Measurements from ENCODE around the gene ANKRD44. TPM values are rescaled to one million over a fixed set of nuclear protein-coding genes. Genes with fewer than 3 reads are reported as not detected.
"Not testable (repeated sequence)": the region's sequence is repeated elsewhere in the genome, so short reads cannot be mapped to it uniquely, and the experiment has no call there.

Gene ANKRD44
- polyA plus RNA-seq, 5 donors = 20.4 to 36.3 (median 25.8) TPM

DNA sequence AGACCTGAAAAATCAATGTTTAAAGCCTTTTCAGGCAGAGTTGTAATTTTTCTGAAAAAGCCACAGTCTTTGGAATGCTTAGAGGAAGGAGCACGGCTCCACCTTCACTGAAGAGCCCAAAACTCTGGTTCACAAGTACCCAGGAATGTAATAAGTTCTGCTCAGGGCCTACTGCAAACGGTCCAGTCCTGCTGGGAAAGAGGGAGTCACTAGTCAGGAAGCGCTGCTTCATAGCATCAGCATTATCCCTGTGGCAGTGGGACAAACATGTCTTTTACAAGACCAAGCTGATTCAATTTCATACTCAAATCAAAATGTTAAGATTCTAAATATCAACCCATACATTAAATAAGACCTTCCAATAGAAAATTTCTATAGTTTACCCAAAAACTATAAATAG, 231.2 kb downstream of the ANKRD44 start:
- DNase-seq = no peak

DNA sequence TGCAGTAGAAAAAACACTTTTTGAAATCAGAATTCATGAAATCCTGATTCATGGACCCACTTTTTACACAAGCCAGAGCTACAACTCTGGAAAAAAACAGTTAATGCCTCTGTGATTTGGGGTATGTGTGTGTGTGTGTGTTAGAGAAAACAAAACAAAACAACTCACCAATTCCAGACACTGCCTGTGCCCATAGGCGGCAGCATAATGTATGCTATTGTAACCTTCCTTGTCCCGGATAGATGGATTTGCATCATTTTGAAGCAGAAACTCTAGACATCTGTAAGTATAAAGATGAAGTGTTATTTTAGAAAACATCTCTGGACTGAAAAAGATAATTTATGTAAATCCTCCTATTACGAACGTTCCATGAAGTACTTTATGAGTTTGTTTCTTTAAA, 232.0 kb downstream of the ANKRD44 start:
- DNase-seq = no peak

DNA sequence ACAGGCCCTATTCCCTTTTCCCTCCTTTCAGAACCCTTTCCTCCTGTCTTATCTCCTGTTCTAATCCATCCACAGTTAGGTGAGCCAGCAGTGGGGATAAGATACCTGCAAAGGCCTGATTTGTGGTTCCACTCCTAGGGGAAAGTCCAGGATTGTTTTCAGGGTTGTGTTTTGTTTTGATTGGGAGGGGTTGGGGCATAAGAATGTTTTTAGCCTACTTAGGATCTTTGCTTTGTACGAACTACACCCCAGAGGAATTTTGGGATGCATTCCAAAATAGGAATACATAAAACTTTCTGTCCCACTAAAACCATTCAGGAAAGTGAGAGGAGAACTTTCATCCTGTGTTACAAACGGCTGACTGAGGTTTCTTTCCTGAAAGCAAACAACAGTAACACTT, 233.2 kb downstream of the ANKRD44 start:
- DNase-seq = no peak

DNA sequence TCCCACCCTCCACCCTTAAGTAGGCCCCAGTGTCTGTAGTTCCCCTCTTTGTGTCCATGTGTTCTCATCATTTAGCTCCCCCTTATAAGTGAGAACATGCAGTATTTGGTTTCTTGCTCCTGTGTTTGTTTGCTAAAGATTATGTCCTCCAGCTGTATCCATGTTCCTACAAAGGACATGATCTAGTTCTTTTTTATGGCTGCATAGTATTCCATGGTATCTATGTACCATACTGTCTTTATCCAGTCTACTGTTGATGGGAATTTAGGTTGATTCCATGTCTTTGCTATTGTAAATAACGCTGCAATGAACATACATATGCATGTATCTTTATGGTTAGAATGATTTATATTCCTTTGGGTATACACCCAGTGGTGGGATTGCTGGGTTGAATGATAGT, 233.9 kb downstream of the ANKRD44 start:
- DNase-seq = no peak

DNA sequence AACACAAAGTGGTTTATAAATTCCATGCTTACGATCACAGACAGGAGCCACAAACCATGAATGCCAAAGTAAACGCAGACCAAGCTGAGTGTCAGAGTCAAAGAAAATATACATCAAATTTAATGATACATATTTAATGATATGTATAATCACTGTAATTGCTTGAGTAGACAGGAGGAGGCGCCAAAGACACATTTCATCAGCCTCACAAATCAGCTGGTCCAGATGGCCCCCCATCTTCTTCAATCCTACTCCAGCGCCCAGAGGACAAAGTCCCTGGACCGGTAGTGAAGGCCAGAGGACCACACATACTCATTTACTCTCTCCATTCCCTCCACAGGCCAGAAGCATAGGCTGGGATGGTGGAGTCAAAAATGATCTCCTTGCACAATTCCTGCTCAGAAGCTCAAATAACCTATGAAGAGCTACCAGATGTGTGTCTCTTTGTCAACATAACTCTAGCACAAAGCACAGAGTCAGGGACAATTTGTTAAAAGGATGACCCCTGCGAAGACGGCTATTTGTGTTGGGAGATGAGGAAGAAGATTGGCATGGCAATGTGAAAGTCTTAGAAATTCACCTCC, 234.7 kb downstream of the ANKRD44 start:
- no peak for DNase-seq

DNA sequence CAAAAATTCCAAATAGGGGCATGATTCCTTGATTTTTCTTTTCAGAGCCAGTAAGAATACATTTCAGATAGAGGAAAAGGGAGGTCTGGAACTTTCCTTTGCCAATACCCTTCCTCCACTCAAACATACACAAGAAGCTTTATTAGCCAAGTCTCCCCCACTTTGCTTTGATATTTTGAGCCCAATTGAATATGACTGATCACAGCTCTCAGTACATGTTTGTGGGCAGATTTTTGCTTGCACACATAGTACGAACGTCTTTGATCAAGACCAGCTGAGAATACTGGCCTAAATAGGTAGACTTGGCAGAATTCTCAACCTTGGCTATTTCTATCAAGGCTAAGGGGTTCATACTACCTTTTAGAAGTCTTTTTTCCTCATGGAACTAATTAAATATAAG, 235.3 kb downstream of the ANKRD44 start:
- DNase-seq = no peak

DNA sequence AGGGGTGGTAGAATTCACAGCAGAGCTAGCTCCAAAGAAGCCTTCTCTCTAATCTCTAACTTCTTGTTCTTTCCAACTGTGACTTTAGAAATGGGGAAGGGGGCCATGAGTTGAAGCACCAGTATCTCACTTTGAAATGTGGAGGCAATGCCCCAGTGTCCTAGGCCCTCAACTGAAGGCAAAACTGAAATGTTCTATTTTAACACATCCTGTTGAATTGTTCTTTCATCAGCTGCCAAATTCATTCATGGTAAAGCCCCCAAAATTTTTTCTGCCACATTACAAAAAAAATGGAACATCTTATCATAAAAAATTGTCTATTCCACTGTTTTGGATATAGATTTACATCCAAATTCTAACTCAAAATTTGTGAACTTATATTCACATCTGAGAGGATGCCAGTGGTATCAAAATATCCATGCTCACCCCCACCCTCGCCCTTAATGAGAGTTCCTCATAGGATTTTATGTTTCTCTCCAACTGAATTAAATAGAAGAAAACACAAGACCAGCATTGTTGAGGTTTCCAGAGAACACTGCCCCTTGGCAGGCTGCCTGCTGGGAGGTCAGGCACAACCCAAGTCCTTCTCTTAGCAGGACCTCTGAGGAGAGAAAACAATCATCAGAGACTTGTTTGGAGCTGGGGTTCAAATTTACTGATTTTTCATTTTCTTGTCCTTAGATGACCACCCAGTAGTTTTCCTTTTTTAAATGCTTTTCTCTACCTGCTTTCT, 236.7 kb downstream of the ANKRD44 start:
- DNase-seq = no peak

DNA sequence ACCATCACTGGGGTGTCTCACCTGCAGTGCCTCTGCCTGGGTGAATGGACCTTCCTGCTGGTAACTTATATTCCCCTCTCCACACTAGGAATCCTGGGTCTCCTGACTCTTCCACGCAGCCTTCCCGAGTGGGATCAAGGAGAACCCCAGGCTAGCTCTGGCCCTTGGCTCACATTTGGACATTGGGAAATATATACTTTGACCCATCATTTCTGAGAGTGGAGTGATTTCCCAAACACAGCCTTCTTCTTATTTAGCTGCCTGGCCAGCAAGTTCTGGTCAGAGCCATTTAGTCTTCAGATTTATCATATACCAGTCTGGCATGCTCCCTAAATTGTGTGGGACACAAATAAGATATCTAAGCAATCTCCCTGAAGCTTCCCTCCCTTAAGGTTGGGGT, 237.3 kb downstream of the ANKRD44 start:
- DNase-seq = no peak

DNA sequence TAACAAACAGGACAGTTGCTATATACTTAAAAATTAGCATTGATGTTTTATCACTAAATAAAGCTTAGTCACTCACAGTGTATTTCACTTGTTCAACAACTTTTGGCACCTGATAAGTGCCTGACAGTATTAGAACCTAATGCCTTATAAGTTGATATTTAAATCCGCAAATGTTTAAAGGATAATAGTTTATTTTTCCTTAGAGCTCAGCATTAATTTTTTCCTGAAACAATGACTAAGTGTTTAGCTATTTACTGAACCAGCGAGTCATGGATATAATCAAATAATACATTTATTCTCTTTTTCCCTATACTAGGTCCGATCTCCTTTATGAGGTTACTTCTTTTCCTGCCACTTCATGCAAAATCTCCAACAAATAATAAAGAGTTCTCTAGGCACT, 238.0 kb downstream of the ANKRD44 start:
- DNase-seq = no peak

DNA sequence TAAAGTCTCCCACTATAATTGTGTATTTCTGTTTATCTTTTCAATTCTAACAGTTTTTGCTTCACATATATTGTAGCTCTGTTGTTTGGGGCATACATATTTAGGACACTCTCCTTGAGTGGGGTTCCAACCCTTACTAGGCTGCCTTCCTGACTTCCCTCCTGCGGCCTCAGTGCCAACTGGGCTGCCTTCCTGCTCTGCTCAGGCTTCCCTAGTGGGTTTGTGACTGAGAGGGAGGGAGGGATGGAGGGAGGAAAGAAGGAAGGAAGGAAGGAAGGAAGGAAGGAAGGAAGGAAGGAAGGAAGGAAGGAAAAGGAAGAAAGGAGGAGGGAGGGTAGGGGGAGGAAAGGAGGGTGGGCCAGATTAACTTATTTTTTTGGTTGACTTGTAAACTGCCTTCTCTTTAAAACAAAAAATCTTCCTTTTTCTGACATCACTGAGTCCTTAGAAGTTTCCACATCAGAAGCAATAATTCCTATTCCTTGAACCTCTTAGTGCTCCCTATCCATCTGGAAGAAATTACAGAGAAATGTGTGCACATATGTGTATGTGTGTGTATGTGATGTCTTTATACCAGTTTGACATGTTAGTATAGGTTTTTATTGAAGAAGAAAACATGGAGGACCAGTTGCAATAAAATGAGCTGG, 238.7 kb downstream of the ANKRD44 start:
- no peak for DNase-seq

DNA sequence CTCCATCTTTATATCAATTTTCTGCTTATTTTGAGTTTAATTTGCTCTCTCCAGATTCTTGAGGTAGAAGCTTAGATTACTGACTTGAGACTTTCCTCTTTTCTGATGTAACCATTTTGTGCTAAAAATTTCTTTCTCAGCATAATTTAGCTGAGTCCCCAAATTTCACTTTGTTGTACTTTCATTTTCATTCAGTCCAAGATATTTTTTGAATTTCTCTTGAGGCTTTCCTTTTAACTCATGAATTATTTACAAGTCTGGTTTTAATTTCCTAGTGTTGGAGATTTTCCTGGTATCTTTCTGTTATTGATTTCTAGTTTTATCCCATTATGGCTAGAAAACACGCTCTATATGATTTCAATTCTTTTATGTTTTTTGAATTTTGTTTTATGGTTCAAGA, 239.4 kb downstream of the ANKRD44 start:
- DNase-seq = no peak

DNA sequence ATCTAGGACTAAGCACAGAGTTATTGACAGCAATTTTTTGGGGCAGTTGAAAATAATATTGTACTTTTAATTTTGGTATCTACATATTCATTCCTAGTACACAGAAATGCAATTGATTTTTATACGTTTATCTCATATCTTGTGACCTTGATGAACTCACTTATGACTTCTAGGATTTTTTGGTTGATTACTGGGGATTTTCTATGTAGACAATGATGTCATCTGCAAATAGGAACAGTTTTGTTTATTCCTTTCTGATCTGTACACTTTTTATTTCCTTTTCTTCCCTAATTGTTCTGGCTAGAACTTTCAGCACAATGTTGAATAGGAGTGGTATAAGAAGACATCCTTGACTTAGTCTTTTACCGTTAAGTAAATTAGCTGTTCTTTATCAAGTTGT, 240.6 kb downstream of the ANKRD44 start:
- DNase-seq = no peak

DNA sequence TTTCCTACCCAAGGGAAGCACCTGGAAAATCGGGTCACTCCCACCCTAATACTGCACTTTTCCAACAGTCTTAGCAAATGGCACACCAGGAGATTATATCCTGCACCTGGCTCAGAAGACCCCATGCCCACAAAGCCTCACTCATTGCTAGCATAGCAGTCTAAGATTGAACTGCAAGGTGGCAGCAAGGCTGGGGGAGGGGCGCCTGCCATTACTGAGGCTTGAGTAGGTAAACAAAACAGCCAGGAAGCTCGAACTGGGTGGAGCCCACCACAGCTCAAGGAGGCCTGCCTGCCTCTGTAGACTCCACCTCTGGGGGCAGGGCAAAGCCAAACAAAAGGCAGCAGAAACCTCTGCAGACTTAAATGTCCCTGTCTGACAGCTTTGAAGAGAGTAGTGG, 248.0 kb downstream of the ANKRD44 start:
- not testable (repeated sequence) for DNase-seq

DNA sequence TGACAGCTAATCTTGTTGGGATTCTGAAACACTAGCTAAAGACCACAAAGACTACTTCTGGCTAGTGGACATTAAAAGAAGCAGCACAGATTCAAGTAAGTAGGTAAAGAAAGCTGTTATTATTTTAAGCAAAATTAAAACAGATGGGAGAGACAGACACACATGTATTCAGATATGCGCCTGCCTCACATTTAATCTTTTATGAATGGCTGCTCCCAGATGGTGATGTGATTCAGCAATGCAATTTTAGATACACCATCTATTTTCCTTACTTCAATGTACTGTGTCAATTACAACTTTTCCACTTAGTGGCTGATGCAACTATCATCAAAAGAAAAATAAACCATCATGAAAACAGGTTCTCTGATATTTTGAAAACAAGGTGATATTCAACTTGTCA, 251.1 kb downstream of the ANKRD44 start:
- DNase-seq = no peak

DNA sequence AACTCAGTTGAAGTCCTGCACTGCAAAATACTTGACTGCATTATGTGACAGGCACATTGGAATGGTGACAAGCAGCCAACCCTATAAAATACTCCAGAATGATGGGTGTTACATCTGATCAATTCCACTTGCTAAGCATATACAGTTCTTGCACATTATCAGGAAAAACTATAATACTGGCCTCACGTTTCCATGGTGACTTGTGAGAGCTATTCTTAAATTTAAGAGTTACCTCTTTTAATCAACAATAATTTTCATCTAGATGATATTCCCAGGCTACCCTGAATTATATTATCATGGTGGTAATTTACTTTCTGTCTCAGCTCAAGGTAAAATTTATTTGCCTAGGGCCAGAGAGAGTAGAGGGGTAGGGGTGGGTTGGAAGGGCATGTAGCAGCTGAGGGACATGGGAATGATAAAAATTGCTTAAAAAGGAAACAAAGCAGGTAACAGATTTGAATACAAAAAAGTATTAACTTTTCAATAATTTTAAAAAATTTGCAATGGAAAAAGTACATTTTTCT, 251.7 kb downstream of the ANKRD44 start:
- DNase-seq = no peak

DNA sequence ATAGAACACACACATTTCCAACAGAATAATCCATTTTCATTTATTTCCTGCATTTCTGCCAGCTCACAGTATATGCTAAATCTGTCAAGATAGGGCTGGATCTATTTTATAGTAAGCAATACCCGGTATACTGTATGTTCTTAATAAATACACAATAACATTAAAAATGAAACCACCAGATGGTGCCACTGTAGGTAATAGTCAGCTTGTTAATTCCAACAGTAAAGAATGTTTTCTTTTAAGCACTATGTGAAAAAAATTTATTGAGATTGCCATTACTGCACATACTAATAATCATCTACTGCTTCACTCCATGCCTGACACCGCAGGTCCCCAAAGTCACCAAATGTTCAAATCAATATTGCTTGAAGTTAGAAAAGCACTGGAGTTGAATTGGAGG, 252.6 kb downstream of the ANKRD44 start:
- no peak for DNase-seq

DNA sequence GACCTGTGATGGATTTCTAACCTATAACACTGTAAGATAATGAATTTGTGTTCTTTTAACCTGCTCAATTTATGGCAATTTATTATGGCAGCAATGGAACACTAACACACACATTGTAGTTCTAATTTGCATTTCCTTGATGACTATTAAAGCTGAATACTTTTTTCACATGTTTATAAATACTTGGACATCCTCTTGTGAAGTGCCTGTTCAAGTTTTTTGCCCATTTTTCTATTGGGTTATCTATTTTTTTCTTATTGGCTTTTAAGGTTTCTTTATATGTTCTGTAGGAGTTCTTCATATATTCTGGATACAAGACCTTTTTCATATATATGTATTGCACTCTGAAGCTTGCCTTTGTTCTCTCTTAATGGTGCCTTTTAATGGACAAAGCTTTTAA, 255.5 kb downstream of the ANKRD44 start:
- DNase-seq = no peak

DNA sequence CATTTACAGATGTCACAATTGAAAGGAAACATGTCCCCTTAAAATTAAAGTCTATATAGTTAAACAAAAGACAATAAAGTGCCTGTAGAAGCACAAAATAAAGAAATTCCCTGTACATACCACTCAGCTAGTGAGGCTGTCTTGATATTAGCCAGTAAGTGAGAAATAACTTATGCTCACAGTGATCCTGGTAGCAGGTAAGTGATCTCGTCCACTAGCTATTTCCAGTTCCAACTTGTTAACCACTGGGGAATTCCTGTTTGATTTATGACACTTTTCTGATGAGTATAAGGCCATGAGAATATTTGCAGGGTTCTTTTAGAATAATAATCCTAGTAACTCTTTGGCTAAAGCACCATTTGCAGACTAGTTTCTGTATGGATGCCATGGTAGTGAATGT, 256.1 kb downstream of the ANKRD44 start:
- no peak for DNase-seq

DNA sequence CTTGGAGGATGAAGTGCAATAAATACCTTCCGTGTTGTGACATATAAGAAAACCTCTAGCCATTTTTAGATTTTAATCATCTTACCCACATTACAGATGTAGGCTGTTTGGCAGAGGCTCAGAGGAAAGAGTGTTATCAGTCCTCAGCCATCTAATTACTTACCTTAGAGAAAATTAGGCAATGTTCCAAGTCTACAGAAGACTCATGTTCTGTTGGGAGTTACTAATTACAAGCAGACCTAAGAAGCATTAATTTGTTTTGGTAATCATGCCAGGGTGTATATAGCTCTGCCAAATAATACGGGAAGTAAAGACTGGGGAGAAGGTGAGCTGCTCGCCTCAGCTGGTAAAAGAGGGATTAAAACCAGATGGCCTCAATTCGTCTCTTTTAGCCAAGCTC, 258.2 kb downstream of the ANKRD44 start:
- DNase-seq = no peak

DNA sequence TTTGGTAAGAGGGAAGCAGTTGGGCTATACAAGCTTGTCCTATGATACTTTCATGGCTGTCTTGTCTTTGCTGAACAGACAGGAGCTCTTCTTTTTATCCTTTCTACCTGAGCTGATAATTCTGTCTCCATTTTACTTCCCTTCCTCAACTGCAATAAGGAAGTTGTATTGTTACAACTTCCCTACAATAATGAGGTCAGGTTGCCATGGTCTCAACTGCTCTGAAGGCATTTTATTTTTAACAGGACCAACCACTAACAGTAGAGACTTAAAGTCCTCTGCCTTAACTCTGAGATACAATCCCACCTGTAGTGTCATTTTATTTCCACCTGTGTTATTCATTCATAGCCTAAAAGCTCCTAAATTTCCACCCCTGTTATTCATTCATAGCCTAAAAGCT, 265.5 kb downstream of the ANKRD44 start:
- DNase-seq = no peak

DNA sequence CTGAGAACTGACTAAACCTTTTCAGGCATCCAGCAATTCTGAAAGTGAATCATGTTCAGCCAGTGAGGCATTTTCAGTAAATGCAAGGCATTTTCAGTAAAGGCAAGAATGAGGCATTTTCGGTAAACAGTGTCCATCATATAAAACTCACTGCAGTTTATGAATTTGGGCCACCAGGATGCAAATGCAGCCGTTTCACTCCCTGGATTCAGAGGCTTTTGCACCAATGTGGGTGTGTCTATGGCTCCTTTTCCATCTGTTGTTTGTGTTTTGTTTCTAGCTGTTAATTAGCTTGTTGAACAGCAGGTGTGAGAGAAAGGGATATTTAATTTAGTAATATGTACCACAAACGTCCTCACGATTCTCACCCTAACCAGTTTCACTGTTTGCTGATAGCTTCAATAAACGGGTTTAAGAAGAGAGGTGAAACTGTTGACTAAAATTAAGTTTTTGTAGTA, 267.8 kb downstream of the ANKRD44 start:
- DNase-seq = no peak

DNA sequence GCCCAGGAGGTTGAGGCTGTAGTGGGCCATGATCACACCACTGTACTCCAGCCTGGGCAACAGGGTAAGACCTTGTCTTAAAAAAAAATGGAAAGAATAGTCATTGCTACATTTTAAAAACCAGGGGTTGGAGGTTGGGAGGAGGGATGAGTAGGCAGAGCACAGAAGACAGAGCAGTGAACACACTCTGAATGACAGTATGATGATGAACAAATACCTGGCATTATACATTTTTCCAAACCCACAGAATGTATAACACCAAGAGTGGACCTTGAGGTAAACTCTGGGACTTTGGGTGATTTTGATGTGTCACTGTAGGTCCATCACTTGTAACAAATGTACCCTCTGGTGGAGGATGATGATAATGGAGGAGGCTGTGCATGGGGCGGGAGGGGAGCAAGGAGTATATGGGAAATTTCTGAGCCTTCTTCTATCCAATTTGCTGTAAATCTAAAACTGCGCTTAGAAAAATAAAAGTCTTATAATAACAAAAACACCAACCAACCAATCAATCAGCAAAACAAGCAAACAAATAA, 272.6 kb downstream of the ANKRD44 start:
- DNase-seq = no peak

DNA sequence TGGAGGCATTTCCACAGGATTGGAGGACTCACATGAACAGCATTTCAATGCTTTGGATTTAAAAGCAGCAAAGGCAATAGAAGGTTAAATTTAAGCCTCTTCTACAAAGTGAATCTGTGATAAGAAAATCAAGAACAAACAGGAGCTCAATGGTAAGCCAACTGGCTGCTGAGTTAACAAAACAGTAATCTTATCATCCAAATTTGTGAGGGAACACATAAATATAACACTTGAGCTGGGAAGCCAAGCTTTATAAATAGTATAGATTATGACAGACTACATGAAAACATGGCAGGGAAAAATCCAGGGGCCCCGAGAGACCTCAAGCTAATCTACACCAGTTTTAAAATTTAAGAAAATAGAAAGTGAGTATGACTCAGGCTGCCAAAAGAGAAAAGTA, 275.6 kb downstream of the ANKRD44 start:
- no peak for DNase-seq

All from right lung (tissue), 5 donors.